Measurements from ENCODE around the gene KRT9.
"Not testable (repeated sequence)": the region's sequence is repeated elsewhere in the genome, so short reads cannot be mapped to it uniquely, and the experiment has no call there.

DNA sequence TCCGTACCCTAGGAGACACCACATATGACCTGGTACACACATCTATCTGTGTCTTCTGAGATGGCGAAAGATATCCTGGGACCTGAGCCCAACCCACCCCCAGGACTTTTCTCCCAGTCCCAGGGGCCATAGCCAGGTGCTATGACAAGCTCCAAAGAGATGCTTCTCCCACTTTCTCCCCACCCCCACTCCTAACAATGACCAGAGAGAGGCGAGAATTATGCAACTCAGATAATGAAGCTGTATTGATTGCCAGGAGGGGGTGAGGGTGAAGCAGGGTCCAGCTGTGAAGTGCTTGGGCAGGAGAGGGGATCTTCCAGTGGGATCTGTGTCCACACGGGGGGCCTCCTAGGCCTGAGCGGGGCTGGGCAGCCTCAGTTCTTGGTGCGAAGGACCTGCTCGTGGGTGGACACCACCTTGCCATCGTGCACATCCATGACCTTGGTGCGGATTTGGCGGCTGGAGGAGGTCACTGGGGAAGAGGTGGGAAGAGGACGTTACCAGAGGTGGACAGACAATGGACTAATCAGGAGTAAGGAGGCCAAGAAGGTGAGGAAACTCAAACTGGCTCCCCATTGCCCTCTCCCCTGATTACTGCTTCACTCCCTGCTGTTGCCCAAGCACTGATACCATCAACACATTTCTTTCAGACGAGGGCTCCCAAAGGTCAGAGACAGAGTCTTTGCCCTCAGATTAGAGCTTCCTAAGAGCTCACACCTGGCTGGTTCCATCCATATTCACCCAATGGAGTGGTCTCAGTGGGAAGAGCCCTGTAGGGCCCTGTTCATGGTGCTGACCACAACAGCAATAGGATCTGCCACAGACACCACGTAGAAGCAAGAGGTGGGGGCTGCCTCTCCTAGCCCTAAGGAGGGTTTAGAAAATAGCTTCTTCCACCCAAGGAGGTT lies 10.5 kb upstream of the KRT9 start:
- TF ChIP-seq EHF (CRISPR knock-in tag; IDR thresholded peaks at IDR 0.05); BHLHE40 (IDR thresholded peaks at IDR 0.05; ENCODE audit: low read depth, low read length); MAFK (IDR thresholded peaks at IDR 0.05; ENCODE audit: partially characterized antibody); CEBPB (IDR thresholded peaks at IDR 0.05); CHD2 (IDR thresholded peaks at IDR 0.05; ENCODE audit: low read length, partially characterized antibody); RFX5 (IDR thresholded peaks at IDR 0.05); NPAS2 (CRISPR knock-in tag; IDR thresholded peaks at IDR 0.05; ENCODE audit: borderline replicate concordance): not testable (repeated sequence)
- TF ChIP-seq, protein P1, sequence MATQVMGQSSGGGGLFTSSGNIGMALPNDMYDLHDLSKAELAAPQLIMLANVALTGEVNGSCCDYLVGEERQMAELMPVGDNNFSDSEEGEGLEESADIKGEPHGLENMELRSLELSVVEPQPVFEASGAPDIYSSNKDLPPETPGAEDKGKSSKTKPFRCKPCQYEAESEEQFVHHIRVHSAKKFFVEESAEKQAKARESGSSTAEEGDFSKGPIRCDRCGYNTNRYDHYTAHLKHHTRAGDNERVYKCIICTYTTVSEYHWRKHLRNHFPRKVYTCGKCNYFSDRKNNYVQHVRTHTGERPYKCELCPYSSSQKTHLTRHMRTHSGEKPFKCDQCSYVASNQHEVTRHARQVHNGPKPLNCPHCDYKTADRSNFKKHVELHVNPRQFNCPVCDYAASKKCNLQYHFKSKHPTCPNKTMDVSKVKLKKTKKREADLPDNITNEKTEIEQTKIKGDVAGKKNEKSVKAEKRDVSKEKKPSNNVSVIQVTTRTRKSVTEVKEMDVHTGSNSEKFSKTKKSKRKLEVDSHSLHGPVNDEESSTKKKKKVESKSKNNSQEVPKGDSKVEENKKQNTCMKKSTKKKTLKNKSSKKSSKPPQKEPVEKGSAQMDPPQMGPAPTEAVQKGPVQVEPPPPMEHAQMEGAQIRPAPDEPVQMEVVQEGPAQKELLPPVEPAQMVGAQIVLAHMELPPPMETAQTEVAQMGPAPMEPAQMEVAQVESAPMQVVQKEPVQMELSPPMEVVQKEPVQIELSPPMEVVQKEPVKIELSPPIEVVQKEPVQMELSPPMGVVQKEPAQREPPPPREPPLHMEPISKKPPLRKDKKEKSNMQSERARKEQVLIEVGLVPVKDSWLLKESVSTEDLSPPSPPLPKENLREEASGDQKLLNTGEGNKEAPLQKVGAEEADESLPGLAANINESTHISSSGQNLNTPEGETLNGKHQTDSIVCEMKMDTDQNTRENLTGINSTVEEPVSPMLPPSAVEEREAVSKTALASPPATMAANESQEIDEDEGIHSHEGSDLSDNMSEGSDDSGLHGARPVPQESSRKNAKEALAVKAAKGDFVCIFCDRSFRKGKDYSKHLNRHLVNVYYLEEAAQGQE (IDR thresholded peaks at IDR 0.05): peak; percentile 30; the same call in 1 of the 2 replicates
- TF ChIP-seq, protein P2, sequence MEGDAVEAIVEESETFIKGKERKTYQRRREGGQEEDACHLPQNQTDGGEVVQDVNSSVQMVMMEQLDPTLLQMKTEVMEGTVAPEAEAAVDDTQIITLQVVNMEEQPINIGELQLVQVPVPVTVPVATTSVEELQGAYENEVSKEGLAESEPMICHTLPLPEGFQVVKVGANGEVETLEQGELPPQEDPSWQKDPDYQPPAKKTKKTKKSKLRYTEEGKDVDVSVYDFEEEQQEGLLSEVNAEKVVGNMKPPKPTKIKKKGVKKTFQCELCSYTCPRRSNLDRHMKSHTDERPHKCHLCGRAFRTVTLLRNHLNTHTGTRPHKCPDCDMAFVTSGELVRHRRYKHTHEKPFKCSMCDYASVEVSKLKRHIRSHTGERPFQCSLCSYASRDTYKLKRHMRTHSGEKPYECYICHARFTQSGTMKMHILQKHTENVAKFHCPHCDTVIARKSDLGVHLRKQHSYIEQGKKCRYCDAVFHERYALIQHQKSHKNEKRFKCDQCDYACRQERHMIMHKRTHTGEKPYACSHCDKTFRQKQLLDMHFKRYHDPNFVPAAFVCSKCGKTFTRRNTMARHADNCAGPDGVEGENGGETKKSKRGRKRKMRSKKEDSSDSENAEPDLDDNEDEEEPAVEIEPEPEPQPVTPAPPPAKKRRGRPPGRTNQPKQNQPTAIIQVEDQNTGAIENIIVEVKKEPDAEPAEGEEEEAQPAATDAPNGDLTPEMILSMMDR (IDR thresholded peaks at IDR 0.05): not testable (repeated sequence)

All from A549 (cell line).